Measurements from ENCODE around the gene KCNH4. TPM values are rescaled to one million over a fixed set of nuclear protein-coding genes. Genes with fewer than 3 reads are reported as not detected.

The KCNH4 gene
- total RNA-seq, 1 donor from 2014 or later: not detected

- Mint-ChIP-seq H3K36me3 (peaks cover 4% of the 10 kb centered on the region), H3K27ac (no peak overlapping the region), H3K4me3 (no peak overlapping the region), H3K27me3 (ENCODE audit: insufficient read depth, low read depth) (peaks cover 5% of the 10 kb centered on the region), H3K4me1 (peaks cover 10% of the 10 kb centered on the region), H3K9me3 (no peaks in the 10 kb centered on the region)
- Histone ChIP-seq H3K4me2 (no peak overlapping the region), H3K4me3 (no peak overlapping the region), H3K36me3 (no peaks in the 10 kb centered on the region), H3K9ac (no peak overlapping the region), H3K27ac (no peak overlapping the region), H3F3A (ENCODE audit: low read depth) (peaks cover 15% of the 10 kb centered on the region), H3K4me1 (peaks cover 6% of the 10 kb centered on the region), H4K20me1 (ENCODE audit: low read depth) (no peaks in the 10 kb centered on the region), H3K79me2 (ENCODE audit: low read depth) (no peaks in the 10 kb centered on the region), H3K9me3 (ENCODE audit: low read depth) (no peaks in the 10 kb centered on the region), H3K27me3 (no peaks in the 10 kb centered on the region), H2AFZ (replicated peaks) (no peak overlapping the region)
- TF ChIP-seq EZH2 (IDR thresholded peaks at IDR 0.05) (no peak), EZH2phosphoT487 (IDR thresholded peaks at IDR 0.05) (no peak), CTCF (IDR thresholded peaks at IDR 0.05) (no peak)
- DNase-seq (ENCODE audit: low spot score): no peak
Measured at GRCh38 chr17:42197564-42198156, 16.7 kb upstream of the KCNH4 start.

- Mint-ChIP-seq H3K36me3 (no peaks in the 10 kb centered on the region), H3K4me3 (peak within 1 kb of the TSS; percentile 80), H3K4me1 (peaks cover 10% of the 10 kb centered on the region), H3K27ac (peak within 1 kb of the TSS; percentile 76), H3K9me3 (no peaks in the 10 kb centered on the region), H3K27me3 (ENCODE audit: insufficient read depth, low read depth) (peaks cover 7% of the 10 kb centered on the region)
- no peaks in the 10 kb centered on the region for H3K27me3 ChIP-seq
- TF ChIP-seq EZH2 (IDR thresholded peaks at IDR 0.05): no peak
- TF ChIP-seq CTCF (IDR thresholded peaks at IDR 0.05): no peak
- no peak for TF ChIP-seq EZH2phosphoT487 (IDR thresholded peaks at IDR 0.05)
- H3F3A ChIP-seq (ENCODE audit: low read depth): peaks cover 15% of the 10 kb centered on the region
- no peaks in the 10 kb centered on the region for H4K20me1 ChIP-seq (ENCODE audit: low read depth)
- H3K4me1 ChIP-seq: peaks cover 6% of the 10 kb centered on the region
- H3K36me3 ChIP-seq: no peaks in the 10 kb centered on the region
- no peaks in the 10 kb centered on the region for H3K9me3 ChIP-seq (ENCODE audit: low read depth)
- H3K4me2 ChIP-seq: peak within 1 kb of the TSS; percentile 76
- DNase-seq (ENCODE audit: low spot score): peak; percentile 78
- no peak within 1 kb of the TSS for H3K9ac ChIP-seq
- H3K79me2 ChIP-seq (ENCODE audit: low read depth): no peaks in the 10 kb centered on the region
- peak within 1 kb of the TSS; percentile 39 for H3K4me3 ChIP-seq
- peak within 1 kb of the TSS; percentile 61 for H2AFZ ChIP-seq (replicated peaks)
- no peak within 1 kb of the TSS for H3K27ac ChIP-seq
Measured at GRCh38 chr17:42193969-42194899, 13.3 kb upstream of the KCNH4 start, which contains the start of gene GHDC. GHDC (minus strand) TSS chr17:42194494; CDS start chr17:42193581, 913 bp downstream.

- Mint-ChIP-seq H3K9me3 (no peaks in the 10 kb centered on the region), H3K36me3 (no peaks in the 10 kb centered on the region), H3K27me3 (ENCODE audit: insufficient read depth, low read depth) (peaks cover 7% of the 10 kb centered on the region), H3K4me1 (peaks cover 10% of the 10 kb centered on the region), H3K4me3 (peak overlapping the region; percentile 80), H3K27ac (no peak overlapping the region)
- H3K27me3 ChIP-seq: no peaks in the 10 kb centered on the region
- no peaks in the 10 kb centered on the region for H3K9me3 ChIP-seq (ENCODE audit: low read depth)
- TF ChIP-seq CTCF (IDR thresholded peaks at IDR 0.05) (no peak), EZH2phosphoT487 (IDR thresholded peaks at IDR 0.05) (no peak), EZH2 (IDR thresholded peaks at IDR 0.05) (no peak)
- no peak overlapping the region for H3K4me3 ChIP-seq
- DNase-seq (ENCODE audit: low spot score): no peak
- H3K36me3 ChIP-seq: no peaks in the 10 kb centered on the region
- no peak overlapping the region for H3K27ac ChIP-seq
- H4K20me1 ChIP-seq (ENCODE audit: low read depth): no peaks in the 10 kb centered on the region
- no peak overlapping the region for H2AFZ ChIP-seq (replicated peaks)
- H3F3A ChIP-seq (ENCODE audit: low read depth): peaks cover 9% of the 10 kb centered on the region
- H3K9ac ChIP-seq: no peak overlapping the region
- no peaks in the 10 kb centered on the region for H3K79me2 ChIP-seq (ENCODE audit: low read depth)
- peaks cover 6% of the 10 kb centered on the region for H3K4me1 ChIP-seq
- peak overlapping the region; percentile 76 for H3K4me2 ChIP-seq
Measured at GRCh38 chr17:42193216-42193968, 12.4 kb upstream of the KCNH4 start.
